ENCODE data around the gene MDN1. TPM values are rescaled to one million over a fixed set of nuclear protein-coding genes. Genes with fewer than 3 reads are reported as not detected.

Gene MDN1
- total and polyA plus RNA-seq, 5 experiments from 2014 or later: 3.4 to 62.5 (median 10.2) TPM

DNA sequence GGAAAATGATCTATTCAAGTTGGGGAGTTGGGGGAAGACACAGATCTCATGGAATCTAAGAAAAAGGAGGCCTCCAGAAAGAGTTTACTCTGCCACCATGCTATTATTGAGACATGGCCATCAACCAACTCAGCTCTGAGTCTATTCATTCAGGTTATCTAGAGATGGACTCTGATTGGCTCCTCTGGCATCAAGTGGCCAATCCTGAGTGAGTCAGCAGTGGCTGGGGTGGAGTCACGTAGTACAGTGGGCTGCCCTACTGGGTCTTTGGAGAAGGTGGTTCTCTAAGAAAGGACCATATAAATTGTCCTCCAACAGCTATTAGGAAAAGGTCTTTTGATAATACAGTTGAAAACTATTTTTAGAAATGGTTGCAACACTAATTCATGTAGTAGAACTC, 223.1 kb downstream of the MDN1 start:
- Mint-ChIP-seq H3K27me3 (no peaks in the 10 kb centered on the region), H3K9me3 (peaks cover 0 to 9% (median 3%) of the 10 kb centered on the region in 9 donors), H3K27ac (peak overlapping the region in 5 of 10 donors; percentile 50 to 91 (median 85)), H3K36me3 (peaks cover 0 to 13% (median 5%) of the 10 kb centered on the region in 3 donors), H3K4me3 (no peak overlapping the region), H3K4me1 (peaks cover 5 to 24% (median 15%) of the 10 kb centered on the region in 4 donors)
- no peak for DNase-seq
- POLR2A ChIA-PET: no interaction called here
- no peak for ATAC-seq

DNA sequence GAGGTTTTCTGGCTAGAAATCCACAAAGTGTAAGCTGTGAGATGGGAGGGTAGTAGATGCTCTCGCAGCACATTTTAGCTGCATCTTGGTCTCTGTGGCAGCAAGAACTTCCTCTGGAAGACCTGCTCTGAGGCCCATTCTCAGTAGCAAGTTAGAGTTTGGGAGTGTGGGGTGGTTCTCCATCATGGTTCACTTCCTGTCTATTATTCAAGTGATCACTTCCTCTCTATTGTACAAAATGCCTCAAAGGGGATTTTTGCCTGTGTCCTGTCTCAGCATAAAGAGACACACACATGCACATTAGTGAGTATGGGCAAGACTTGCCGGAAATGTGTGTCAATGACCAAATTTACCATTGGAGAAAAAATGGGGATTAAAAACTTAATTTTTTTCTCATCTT, 223.5 kb downstream of the MDN1 start:
- Mint-ChIP-seq H3K4me1 (peaks cover 5 to 24% (median 15%) of the 10 kb centered on the region in 4 donors), H3K27me3 (no peaks in the 10 kb centered on the region), H3K27ac (peak overlapping the region; percentile 38 to 91 (median 74)), H3K9me3 (peaks cover 0 to 9% (median 3%) of the 10 kb centered on the region in 9 donors), H3K4me3 (no peak overlapping the region), H3K36me3 (peaks cover 0 to 13% (median 5%) of the 10 kb centered on the region in 3 donors)
- DNase-seq: peak in 2 of 10 donors; percentile 10 to 13
- POLR2A ChIA-PET: no interaction called here
- ATAC-seq: peak; percentile 52 to 88

Other genes starting within 250 kb of the MDN1 start
- 10 to 100 TPM; 39.2 to 42.2 TPM for gene LYRM2, start 181.0 kb downstream of the MDN1 start, total RNA-seq
- 10 to 100 TPM; 64.5 to 74.1 (median 66.0) TPM for gene LYRM2, start 181.0 kb downstream of the MDN1 start, polyA plus RNA-seq
- 10 to 100 TPM; 51.2 to 54.4 TPM for gene CASP8AP2, start 10.1 kb upstream of the MDN1 start, total RNA-seq
- gene CASP8AP2, start 10.1 kb upstream of the MDN1 start, polyA plus RNA-seq: 10 to 100 TPM; 37.7 to 47.0 (median 42.5) TPM
- gene GJA10, start 74.7 kb upstream of the MDN1 start, total RNA-seq: not detected
- gene GJA10, start 74.7 kb upstream of the MDN1 start, polyA plus RNA-seq: not detected